Endodermal cell (in vitro differentiated cells): Measurements from ENCODE around the gene TRA2B. TPM values are rescaled to one million over a fixed set of nuclear protein-coding genes. Genes with fewer than 3 reads are reported as not detected.
"Not testable (repeated sequence)": the region's sequence is repeated elsewhere in the genome, so short reads cannot be mapped to it uniquely, and the experiment has no call there.

Source experiments
- DNase-seq: peaks from one replicate; pipeline ENCODE4 v3.0.0-alpha.2; 2017
- H3K27ac ChIP-seq: 2 replicates; pipeline ENCODE4 v1.5.1; 2013; ENCODE audit warnings: mild to moderate bottlenecking, low read depth, low read length, moderate library complexity
- H3K27me3 ChIP-seq: 2 replicates; pipeline ENCODE4 v1.6.1; 2013; ENCODE audit warnings: mild to moderate bottlenecking, low read length, moderate library complexity; ENCODE audit not compliant: insufficient read depth, control insufficient read depth, poor library complexity, severe bottlenecking
- H3K36me3 ChIP-seq: 2 replicates; pipeline ENCODE4 v1.7.0; 2013; ENCODE audit warnings: mild to moderate bottlenecking, low read length, moderate library complexity; ENCODE audit not compliant: control insufficient read depth, insufficient read depth
- H3K4me1 ChIP-seq: one replicate; pipeline ENCODE4 v1.7.0; 2013; ENCODE audit warnings: low read length; ENCODE audit not compliant: control insufficient read depth, insufficient read depth
- H3K4me3 ChIP-seq: 2 replicates; pipeline ENCODE4 v1.5.1; 2013; ENCODE audit warnings: mild to moderate bottlenecking, low read length, moderate library complexity
- H3K9ac ChIP-seq: 2 replicates; pipeline ENCODE4 v1.6.1; 2013; ENCODE audit warnings: mild to moderate bottlenecking, low read length, moderate library complexity; ENCODE audit not compliant: poor library complexity, severe bottlenecking; ENCODE audit errors: extremely low read depth
- H3K9me3 ChIP-seq: 2 replicates; pipeline ENCODE4 v1.6.1; 2013; ENCODE audit warnings: mild to moderate bottlenecking, low read length, moderate library complexity; ENCODE audit not compliant: control insufficient read depth
- H3K27ac Mint-ChIP-seq: 2 replicates; pipeline ENCODE4 v1.8.0; 2020; ENCODE audit warnings: mixed read lengths
- H3K27me3 Mint-ChIP-seq: 2 replicates; pipeline ENCODE4 v1.8.0; 2021; ENCODE audit warnings: mild to moderate bottlenecking, mixed read lengths; ENCODE audit not compliant: insufficient read depth
- H3K36me3 Mint-ChIP-seq: 2 replicates; pipeline ENCODE4 v1.8.0; 2020; ENCODE audit warnings: low read depth, mixed read lengths
- H3K4me1 Mint-ChIP-seq: 2 replicates; pipeline ENCODE4 v1.8.0; 2020; ENCODE audit warnings: mixed read lengths
- H3K4me3 Mint-ChIP-seq: 2 replicates; pipeline ENCODE4 v1.8.0; 2020; ENCODE audit warnings: mild to moderate bottlenecking, moderate library complexity, mixed read lengths
- H3K9me3 Mint-ChIP-seq: 2 replicates; pipeline ENCODE4 v1.8.0; 2020; ENCODE audit warnings: mild to moderate bottlenecking, mixed read lengths
- WGBS, 2 experiments: methylation state at CpG; one replicate each; pipeline versions ENCODE4 v1.1.5 to v1.1.7; 2013; ENCODE audit warnings: missing lambda C conversion rate in 2 of 2, mixed read lengths in 1 of 2; ENCODE audit not compliant: insufficient coverage in 1 of 2, insufficient read length in 1 of 2; 5-methylcytosine and 5-hydroxymethylcytosine counted together
- total RNA-seq, 2 donors: library from RNA; stranded (reverse); fragmentation: NEBNext Ultra II Directional in 1 of 2; extraction: Animal tissue kit (Norgen Biotek cat#: 25700) in 1 of 2; gene quantifications; 2 replicates in 1 of 2; 3 replicates in 1 of 2; pipeline ENCODE4 v1.2.1, GENCODE V29; 2021
- TF ChIP-seq, protein P1 (sequence below): fragments of 200-600 bp; sonication (generic); conservative IDR thresholded peaks from 2 replicates; pipeline ENCODE4 v1.5.0; 2021; ENCODE audit warnings: antibody characterized with exemption, mild to moderate bottlenecking

Gene TRA2B
- total RNA-seq, 2 donors from 2014 or later, result 222 to 230 TPM

- Histone ChIP-seq H3K27ac (no peak overlapping the region), H3K4me1 (no peaks in the 10 kb centered on the region), H3K9me3 (no peaks in the 10 kb centered on the region), H3K36me3 (peaks cover 47% of the 10 kb centered on the region), H3K9ac (no peak overlapping the region), H3K4me3 (no peak overlapping the region), H3K27me3 (no peaks in the 10 kb centered on the region)
- TF ChIP-seq, protein P1, sequence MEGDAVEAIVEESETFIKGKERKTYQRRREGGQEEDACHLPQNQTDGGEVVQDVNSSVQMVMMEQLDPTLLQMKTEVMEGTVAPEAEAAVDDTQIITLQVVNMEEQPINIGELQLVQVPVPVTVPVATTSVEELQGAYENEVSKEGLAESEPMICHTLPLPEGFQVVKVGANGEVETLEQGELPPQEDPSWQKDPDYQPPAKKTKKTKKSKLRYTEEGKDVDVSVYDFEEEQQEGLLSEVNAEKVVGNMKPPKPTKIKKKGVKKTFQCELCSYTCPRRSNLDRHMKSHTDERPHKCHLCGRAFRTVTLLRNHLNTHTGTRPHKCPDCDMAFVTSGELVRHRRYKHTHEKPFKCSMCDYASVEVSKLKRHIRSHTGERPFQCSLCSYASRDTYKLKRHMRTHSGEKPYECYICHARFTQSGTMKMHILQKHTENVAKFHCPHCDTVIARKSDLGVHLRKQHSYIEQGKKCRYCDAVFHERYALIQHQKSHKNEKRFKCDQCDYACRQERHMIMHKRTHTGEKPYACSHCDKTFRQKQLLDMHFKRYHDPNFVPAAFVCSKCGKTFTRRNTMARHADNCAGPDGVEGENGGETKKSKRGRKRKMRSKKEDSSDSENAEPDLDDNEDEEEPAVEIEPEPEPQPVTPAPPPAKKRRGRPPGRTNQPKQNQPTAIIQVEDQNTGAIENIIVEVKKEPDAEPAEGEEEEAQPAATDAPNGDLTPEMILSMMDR, result no peak
- WGBS, 2 experiments, result 87 to 93% methylated on average over 11 of the region's 11 CpGs
- Mint-ChIP-seq H3K4me1 (no peaks in the 10 kb centered on the region), H3K9me3 (no peaks in the 10 kb centered on the region), H3K27me3 (no peaks in the 10 kb centered on the region), H3K4me3 (no peak overlapping the region), H3K27ac (no peak overlapping the region), H3K36me3 (peaks cover 34% of the 10 kb centered on the region)
- DNase-seq, result peak; percentile 55
Observed at GRCh38 chr3:185912512-185912911, 25.3 kb downstream of the TRA2B start.

DNA sequence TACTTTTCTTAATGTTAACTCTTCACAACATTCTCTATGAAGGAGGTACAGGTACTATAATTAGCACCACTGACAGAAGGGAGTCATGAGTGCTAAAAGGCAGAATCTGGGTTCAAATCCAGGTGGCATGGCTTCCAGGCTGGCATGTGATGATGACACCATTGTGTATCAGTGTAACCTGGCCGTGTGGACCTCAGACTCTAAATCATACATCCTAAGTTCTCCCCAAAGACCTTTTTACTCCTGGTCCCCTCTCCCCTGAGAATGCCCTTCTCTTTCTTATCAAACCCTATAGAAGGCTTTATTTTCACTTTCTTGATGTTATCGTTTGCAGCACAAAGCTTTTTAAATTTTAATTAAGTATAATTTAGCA, 26.8 kb downstream of the TRA2B start:
- peaks cover 19% of the 10 kb centered on the region for H3K36me3 Mint-ChIP-seq
- H3K4me3 Mint-ChIP-seq, H3K9me3 ChIP-seq, H3K4me3 ChIP-seq, DNase-seq, H3K9me3 Mint-ChIP-seq, H3K27me3 Mint-ChIP-seq, H3K27me3 ChIP-seq, H3K27ac Mint-ChIP-seq, H3K27ac ChIP-seq, H3K9ac ChIP-seq, H3K4me1 ChIP-seq, H3K4me1 Mint-ChIP-seq: not testable (repeated sequence)
- H3K36me3 ChIP-seq, result peaks cover 33% of the 10 kb centered on the region
- no CpG with 5 or more reads among the region's 2 CpGs for WGBS, 2 experiments

DNA sequence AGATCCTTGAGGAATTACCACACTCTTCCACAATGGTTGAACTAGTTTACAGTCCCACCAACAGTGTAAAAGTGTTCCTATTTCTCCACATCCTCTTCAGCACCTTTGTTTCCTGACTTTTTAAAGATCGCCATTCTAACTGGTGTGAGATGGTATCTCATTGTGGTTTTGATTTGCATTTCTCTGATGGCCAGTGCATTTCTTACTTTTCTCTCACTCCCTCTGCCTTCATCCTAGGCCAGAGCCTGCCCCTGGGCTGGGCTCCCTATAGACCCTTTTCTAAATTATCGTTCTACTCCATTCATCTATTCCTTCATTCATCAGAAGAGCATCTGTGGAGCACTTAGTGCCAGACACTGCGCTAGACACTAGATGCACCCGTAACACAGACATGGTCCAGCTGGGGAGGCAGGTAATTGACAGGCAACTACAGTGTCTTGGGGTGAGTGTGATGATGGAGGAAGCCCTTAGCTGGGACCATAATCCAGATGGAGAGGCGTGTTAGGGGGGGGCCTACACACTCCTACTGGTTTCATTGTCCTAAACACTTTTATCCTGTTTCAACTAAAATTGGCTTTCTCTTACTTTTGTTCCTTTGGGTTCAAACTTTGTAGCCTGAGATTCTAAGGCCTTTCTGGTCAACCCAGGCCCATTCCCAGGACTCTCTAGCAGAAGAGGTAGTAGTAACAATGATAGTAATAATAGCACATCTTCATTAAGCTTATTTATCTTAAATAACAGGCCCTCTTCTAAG, 27.3 kb downstream of the TRA2B start:
- peaks cover 14% of the 10 kb centered on the region for H3K36me3 Mint-ChIP-seq
- not testable (repeated sequence) for H3K9ac ChIP-seq, H3K27ac Mint-ChIP-seq, H3K27me3 ChIP-seq, H3K9me3 Mint-ChIP-seq, DNase-seq, H3K4me3 ChIP-seq, H3K4me1 Mint-ChIP-seq, H3K4me1 ChIP-seq, H3K27ac ChIP-seq, H3K9me3 ChIP-seq, H3K27me3 Mint-ChIP-seq, H3K4me3 Mint-ChIP-seq
- peaks cover 27% of the 10 kb centered on the region for H3K36me3 ChIP-seq
- WGBS, 2 experiments, result 81% methylated on average over 3 of the region's 5 CpGs; no CpG with 5 or more reads in 1 of the 2 experiments

DNA sequence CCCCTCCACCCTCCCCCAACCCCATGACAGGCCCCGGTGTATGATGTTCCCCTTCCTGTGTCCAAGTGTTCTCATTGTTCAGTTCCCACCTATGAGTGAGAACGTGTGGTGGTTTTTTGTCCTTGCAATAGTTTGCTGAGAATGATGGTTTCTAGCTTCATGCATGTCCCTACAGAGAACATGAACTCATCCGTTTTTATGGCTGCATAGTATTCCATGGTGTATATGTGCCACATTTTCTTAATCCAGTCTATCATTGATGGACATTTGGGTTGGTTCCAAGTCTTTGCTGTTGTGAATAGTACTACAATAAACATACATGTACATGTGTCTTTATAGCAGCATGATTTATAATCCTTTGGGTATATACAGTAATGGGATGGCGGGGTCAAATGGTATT, 27.9 kb downstream of the TRA2B start:
- H3K27me3 ChIP-seq, H3K36me3 Mint-ChIP-seq, H3K9me3 Mint-ChIP-seq, H3K4me1 Mint-ChIP-seq, H3K27me3 Mint-ChIP-seq, H3K9ac ChIP-seq, H3K27ac ChIP-seq, H3K4me3 ChIP-seq, H3K4me3 Mint-ChIP-seq, DNase-seq, H3K4me1 ChIP-seq, H3K9me3 ChIP-seq, H3K27ac Mint-ChIP-seq: not testable (repeated sequence)
- 92 to 93% methylated on average over 2 to 4 of the region's 4 CpGs for WGBS, 2 experiments
- peaks cover 21% of the 10 kb centered on the region for H3K36me3 ChIP-seq
